Measurements from ENCODE around the gene TOGARAM2.

The TOGARAM2 gene

DNA sequence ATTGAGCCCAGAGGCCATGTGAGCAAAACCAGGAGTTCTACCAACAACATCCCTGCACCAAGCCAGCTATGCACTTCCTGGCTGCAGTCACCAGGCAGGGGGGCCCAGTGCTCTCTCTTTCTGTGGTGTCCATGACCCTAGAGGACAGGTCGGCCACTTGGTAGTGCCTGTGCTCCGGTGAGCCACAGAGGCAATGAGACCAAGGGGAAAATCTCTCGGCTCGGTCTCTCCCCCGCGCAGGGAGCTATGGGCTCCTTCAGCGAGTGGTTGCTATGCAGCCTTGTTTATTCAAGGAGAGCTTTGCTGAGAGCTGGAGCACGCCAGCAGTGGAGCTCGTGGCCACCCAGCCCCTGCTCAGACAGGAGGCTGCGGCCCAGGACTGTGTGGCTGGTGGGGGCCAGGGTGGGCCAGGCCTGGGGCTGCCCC lies at the start of gene TOGARAM2:
Gene TOGARAM2 (plus strand): TSS at position 283 of the 426 bp plus-strand sequence. CDS start 13,537 bp downstream, outside the sequence.
- TF ChIP-seq, protein P1, sequence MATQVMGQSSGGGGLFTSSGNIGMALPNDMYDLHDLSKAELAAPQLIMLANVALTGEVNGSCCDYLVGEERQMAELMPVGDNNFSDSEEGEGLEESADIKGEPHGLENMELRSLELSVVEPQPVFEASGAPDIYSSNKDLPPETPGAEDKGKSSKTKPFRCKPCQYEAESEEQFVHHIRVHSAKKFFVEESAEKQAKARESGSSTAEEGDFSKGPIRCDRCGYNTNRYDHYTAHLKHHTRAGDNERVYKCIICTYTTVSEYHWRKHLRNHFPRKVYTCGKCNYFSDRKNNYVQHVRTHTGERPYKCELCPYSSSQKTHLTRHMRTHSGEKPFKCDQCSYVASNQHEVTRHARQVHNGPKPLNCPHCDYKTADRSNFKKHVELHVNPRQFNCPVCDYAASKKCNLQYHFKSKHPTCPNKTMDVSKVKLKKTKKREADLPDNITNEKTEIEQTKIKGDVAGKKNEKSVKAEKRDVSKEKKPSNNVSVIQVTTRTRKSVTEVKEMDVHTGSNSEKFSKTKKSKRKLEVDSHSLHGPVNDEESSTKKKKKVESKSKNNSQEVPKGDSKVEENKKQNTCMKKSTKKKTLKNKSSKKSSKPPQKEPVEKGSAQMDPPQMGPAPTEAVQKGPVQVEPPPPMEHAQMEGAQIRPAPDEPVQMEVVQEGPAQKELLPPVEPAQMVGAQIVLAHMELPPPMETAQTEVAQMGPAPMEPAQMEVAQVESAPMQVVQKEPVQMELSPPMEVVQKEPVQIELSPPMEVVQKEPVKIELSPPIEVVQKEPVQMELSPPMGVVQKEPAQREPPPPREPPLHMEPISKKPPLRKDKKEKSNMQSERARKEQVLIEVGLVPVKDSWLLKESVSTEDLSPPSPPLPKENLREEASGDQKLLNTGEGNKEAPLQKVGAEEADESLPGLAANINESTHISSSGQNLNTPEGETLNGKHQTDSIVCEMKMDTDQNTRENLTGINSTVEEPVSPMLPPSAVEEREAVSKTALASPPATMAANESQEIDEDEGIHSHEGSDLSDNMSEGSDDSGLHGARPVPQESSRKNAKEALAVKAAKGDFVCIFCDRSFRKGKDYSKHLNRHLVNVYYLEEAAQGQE (IDR thresholded peaks at IDR 0.05; ENCODE audit: low read depth) = no peak
- TF ChIP-seq CEBPB (IDR thresholded peaks at IDR 0.05) (no peak), TAF1 (IDR thresholded peaks at IDR 0.05; ENCODE audit: low read depth) (no peak), YY1 (IDR thresholded peaks at IDR 0.05; ENCODE audit: low read depth) (no peak), EP300 (IDR thresholded peaks at IDR 0.05; ENCODE audit: borderline replicate concordance) (no peak), TEAD4 (IDR thresholded peaks at IDR 0.05) (no peak), EGR1 (IDR thresholded peaks at IDR 0.05) (no peak), RAD21 (IDR thresholded peaks at IDR 0.05; ENCODE audit: low read depth) (no peak), CREB1 (IDR thresholded peaks at IDR 0.05; ENCODE audit: low read depth) (no peak), NFIC (IDR thresholded peaks at IDR 0.05) (no peak), FOXM1 (IDR thresholded peaks at IDR 0.05; ENCODE audit: borderline replicate concordance, low read depth) (no peak), TCF12 (IDR thresholded peaks at IDR 0.05; ENCODE audit: low read depth) (no peak), ZBTB7A (IDR thresholded peaks at IDR 0.05; ENCODE audit: low read depth) (no peak)
- TF ChIP-seq, protein P2, sequence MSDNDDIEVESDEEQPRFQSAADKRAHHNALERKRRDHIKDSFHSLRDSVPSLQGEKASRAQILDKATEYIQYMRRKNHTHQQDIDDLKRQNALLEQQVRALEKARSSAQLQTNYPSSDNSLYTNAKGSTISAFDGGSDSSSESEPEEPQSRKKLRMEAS (IDR thresholded peaks at IDR 0.05) = no peak
- TF ChIP-seq, protein P3, sequence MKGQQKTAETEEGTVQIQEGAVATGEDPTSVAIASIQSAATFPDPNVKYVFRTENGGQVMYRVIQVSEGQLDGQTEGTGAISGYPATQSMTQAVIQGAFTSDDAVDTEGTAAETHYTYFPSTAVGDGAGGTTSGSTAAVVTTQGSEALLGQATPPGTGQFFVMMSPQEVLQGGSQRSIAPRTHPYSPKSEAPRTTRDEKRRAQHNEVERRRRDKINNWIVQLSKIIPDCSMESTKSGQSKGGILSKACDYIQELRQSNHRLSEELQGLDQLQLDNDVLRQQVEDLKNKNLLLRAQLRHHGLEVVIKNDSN (IDR thresholded peaks at IDR 0.05) = no peak

DNA sequence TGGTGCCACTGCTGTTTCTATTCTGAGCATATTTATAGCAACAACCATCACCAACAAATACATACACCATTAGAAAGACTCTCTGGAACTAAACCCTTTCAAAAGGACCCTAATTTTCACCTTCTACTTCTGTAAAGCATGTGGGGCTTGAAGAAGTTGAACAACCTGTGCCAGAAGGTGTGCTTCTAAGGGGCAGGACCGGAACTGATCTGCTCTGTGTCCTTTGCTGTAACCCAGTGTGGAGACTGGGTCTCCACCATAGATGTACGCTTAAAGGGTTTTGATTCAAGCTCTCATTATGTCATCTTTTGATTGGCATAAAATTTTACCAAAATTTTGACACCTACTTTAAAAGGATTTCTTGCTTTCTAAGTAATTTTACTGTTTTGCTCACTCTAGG lies 46.3 kb upstream of the TOGARAM2 start:
- no peak for TF ChIP-seq CEBPB (IDR thresholded peaks at IDR 0.05)
- TF ChIP-seq FOXM1 (IDR thresholded peaks at IDR 0.05; ENCODE audit: borderline replicate concordance, low read depth) = no peak
- TF ChIP-seq EP300 (IDR thresholded peaks at IDR 0.05; ENCODE audit: borderline replicate concordance) = no peak
- TF ChIP-seq TAF1 (IDR thresholded peaks at IDR 0.05; ENCODE audit: low read depth) = no peak
- TF ChIP-seq, protein P3 (IDR thresholded peaks at IDR 0.05) = no peak
- TF ChIP-seq, protein P2 (IDR thresholded peaks at IDR 0.05) = no peak
- TF ChIP-seq EGR1 (IDR thresholded peaks at IDR 0.05) = no peak

DNA sequence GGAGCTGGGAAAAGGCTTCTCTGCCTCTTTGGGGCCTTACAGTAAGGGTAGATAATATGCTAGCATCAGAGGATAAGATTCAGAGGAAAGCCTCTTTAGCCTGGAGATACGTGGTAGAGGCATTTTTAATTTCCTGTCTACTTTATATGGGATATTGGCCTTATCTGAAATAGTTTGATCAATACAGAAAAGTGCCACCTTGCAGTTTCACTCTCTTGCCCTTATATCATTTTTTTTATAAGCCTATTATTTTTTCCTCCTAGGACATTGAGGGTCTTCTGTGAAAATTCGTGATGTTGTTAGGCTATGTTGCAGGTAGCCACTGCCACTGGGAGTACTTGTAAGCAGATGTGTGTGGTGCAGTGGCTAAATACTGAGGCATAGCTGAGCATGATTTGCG lies 40.1 kb upstream of the TOGARAM2 start:
- TF ChIP-seq EGR1 (IDR thresholded peaks at IDR 0.05) (no peak), ZBTB7A (IDR thresholded peaks at IDR 0.05; ENCODE audit: low read depth) (no peak), TEAD4 (IDR thresholded peaks at IDR 0.05) (no peak), NFIC (IDR thresholded peaks at IDR 0.05) (no peak), TCF12 (IDR thresholded peaks at IDR 0.05; ENCODE audit: low read depth) (no peak), FOXM1 (IDR thresholded peaks at IDR 0.05; ENCODE audit: borderline replicate concordance, low read depth) (no peak), YY1 (IDR thresholded peaks at IDR 0.05; ENCODE audit: low read depth) (no peak), EP300 (IDR thresholded peaks at IDR 0.05; ENCODE audit: borderline replicate concordance) (no peak)
- TF ChIP-seq, protein P1 (IDR thresholded peaks at IDR 0.05; ENCODE audit: low read depth) = no peak
- TF ChIP-seq, protein P2 (IDR thresholded peaks at IDR 0.05) = no peak
- TF ChIP-seq, protein P3 (IDR thresholded peaks at IDR 0.05) = no peak

DNA sequence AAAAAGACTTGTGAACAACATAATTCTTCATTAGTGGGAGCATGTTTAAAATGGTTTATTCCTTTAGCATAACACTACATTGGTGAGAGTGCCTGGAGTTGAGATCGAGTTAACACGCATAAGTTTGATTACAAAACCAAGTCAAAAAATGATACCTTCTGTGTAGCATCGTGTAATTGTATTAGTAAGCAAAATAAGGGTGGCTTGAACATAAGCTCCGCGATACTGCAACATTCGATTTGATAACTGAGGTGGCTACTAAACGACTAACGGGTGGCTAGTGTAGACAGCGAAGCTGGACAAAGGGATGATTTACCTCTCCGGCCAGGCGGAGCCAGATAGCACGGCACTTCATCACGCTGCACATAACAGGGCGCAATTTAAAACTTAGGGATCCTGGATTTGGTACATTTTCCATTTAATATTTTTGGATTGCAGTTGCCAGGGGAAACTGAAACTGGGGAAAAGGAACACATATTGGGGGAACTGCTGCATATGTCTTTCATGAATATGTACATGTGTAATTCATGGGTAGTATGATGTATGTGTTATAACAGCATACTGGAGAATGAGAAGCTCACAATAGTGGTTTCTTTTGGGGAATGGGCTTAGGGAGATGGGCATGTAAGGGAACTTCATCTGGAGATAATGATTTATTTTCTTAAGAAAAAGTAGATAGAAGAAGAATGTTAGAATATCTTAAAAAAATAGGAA lies 36.4 kb upstream of the TOGARAM2 start:
- TF ChIP-seq ZBTB7A (IDR thresholded peaks at IDR 0.05; ENCODE audit: low read depth) (no peak), TCF12 (IDR thresholded peaks at IDR 0.05; ENCODE audit: low read depth) (no peak), CEBPB (IDR thresholded peaks at IDR 0.05) (no peak), NFIC (IDR thresholded peaks at IDR 0.05) (no peak), YY1 (IDR thresholded peaks at IDR 0.05; ENCODE audit: low read depth) (no peak), EP300 (IDR thresholded peaks at IDR 0.05; ENCODE audit: borderline replicate concordance) (no peak), RAD21 (IDR thresholded peaks at IDR 0.05; ENCODE audit: low read depth) (no peak), TEAD4 (IDR thresholded peaks at IDR 0.05) (no peak), FOXM1 (IDR thresholded peaks at IDR 0.05; ENCODE audit: borderline replicate concordance, low read depth) (no peak), CREB1 (IDR thresholded peaks at IDR 0.05; ENCODE audit: low read depth) (no peak), EGR1 (IDR thresholded peaks at IDR 0.05) (no peak)
- TF ChIP-seq, protein P1 (IDR thresholded peaks at IDR 0.05; ENCODE audit: low read depth) = no peak
